Measurements from ENCODE around the gene TMIGD2.

DNA sequence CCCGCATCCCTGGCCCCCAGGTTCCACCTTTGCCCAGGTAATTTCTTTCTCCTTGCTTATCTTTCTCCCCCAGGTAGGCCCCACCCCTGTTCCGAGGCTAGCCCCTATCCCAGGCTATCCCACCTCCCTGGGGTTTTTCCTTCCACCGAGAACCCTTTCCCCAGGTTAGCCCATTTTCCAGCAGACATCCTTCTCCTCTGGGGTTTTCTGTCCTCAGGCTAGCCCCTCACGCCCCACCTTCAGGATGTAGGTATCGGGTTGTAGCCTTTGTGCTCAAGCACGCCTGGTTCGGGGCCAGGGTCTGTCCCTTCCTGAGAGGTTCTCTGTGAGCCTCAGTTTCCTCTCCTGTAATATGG lies 3.0 kb upstream of the TMIGD2 start:
- TF ChIP-seq CTCF (IDR thresholded peaks at IDR 0.05) (no peak), POLR2A (IDR thresholded peaks at IDR 0.05) (no peak), POLR2AphosphoS5 (IDR thresholded peaks at IDR 0.05) (no peak), EP300 (IDR thresholded peaks at IDR 0.05) (no peak)

All from suprapubic skin (tissue), 4 donors.